Epithelial cell of esophagus (primary cell): Measurements from ENCODE around the gene GDNF.

Experiments
- DNase-seq: peaks from one replicate; pipeline ENCODE4 v3.0.0; 2010; ENCODE audit warnings: low read depth
- H3K4me3 ChIP-seq: 2 replicates; pipeline ENCODE4 v1.5.1; 2011; ENCODE audit warnings: mild to moderate bottlenecking, low read length, control low read depth
- TF ChIP-seq, protein P1 (sequence below): IDR thresholded peaks from 2 replicates; pipeline ENCODE4 v1.5.1; 2011; ENCODE audit warnings: low read depth, mild to moderate bottlenecking, low read length, control low read depth, inconsistent platforms; ENCODE audit not compliant: insufficient read depth; ENCODE audit errors: missing control alignments

GDNF gene

DNA sequence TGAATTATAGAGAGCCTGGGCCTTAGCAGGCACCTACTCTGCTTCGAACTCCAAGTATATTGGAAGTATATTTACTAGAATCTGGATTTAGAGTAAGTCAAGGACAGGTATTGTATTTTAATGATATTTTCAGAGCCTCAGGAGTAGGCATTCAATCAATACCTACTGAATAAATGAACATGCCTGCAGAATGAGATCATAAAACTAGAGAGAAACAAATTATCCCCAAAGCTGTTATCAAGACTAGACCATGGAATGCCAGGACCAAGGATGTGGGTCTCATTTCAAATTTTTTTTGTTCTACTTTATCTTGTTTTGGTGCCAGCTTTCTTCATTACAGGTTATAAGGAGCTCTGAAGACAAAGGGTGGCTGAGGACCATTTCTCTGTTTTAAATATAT, 66.0 kb downstream of the GDNF start:
- TF ChIP-seq, protein P1, sequence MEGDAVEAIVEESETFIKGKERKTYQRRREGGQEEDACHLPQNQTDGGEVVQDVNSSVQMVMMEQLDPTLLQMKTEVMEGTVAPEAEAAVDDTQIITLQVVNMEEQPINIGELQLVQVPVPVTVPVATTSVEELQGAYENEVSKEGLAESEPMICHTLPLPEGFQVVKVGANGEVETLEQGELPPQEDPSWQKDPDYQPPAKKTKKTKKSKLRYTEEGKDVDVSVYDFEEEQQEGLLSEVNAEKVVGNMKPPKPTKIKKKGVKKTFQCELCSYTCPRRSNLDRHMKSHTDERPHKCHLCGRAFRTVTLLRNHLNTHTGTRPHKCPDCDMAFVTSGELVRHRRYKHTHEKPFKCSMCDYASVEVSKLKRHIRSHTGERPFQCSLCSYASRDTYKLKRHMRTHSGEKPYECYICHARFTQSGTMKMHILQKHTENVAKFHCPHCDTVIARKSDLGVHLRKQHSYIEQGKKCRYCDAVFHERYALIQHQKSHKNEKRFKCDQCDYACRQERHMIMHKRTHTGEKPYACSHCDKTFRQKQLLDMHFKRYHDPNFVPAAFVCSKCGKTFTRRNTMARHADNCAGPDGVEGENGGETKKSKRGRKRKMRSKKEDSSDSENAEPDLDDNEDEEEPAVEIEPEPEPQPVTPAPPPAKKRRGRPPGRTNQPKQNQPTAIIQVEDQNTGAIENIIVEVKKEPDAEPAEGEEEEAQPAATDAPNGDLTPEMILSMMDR = no peak
- H3K4me3 ChIP-seq = no peak overlapping the region
- DNase-seq = no peak

DNA sequence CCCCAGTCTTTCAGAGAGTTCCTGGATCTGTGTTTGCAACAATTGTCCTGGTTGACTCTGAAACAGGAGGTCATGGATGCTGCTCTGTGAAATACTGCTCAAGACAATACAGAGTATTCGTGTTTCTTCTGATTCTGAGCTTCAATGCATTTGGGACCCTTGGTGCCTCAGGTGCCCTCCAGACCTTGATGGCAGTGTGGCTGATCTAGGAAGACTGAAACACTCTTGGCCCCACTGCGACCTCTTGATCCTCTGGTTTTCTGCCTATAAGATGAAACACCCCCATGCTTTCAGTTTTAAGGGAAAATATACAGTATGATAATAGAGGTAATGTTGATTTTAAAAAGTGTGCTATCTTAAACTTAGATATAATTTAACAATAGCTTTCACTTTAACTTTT, 67.6 kb downstream of the GDNF start:
- TF ChIP-seq, protein P1 = no peak
- no peak overlapping the region for H3K4me3 ChIP-seq
- no peak for DNase-seq

DNA sequence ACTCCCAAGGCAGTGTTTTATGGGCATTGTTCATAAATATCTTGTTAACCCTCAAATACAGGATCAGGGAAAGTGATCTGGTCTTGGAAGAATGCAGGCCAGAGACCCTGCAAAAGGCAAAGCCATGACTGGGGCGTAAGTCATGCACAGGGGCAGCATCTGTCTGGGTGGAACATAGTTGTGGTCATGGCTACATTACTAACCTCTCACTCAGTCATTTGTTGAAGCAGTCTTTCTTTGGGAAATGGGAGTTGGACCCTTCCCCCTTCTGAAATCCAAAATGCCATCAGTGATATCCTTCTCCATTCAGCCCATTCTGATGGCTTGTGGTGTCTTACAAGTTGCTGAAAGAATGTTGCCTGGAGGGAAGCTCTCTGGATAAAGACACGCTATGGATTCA, 68.1 kb downstream of the GDNF start:
- no peak overlapping the region for H3K4me3 ChIP-seq
- DNase-seq = peak; percentile 63
- TF ChIP-seq, protein P1 = no peak

DNA sequence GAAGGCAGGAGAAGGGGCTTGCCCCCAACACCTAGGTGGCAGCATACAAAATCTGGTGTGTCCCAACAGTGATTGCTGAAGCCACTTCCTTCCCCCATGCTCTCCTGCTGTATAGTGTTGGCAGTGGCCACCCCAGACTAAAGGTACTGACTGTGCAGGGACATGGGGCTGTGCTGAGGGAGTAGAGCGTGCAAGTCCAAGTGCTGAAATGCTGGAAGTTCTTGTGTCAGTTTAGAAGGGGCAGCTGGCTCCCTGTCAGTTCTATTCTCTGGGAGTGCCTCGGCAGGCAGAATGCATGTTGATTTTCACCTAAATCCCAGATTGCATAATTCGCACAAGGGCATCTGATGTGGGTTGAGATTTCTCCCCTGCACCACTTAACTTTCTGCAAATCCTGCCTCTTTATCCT, 68.6 kb downstream of the GDNF start:
- no peak for DNase-seq
- no peak overlapping the region for H3K4me3 ChIP-seq
- TF ChIP-seq, protein P1 = no peak

DNA sequence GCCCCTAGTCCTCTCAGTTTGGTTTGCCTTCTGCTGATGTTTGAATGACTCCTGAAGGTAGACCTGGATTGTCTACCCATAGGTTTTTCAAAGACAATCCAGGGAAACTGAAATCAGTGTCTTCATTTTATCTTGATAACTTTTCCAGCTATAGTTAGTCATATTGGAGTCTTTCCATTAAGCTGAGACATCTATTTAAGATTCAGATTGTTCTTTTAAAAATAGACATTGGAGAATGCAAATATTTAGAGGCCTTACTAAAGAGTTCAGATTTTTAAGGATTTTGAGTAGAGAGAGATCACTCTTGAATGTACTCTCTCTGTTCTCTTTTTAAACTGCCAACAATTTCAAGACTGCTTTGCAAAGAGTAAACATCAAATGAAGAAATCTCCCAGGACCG, 69.1 kb downstream of the GDNF start:
- no peak for DNase-seq
- no peak overlapping the region for H3K4me3 ChIP-seq
- TF ChIP-seq, protein P1 = no peak

DNA sequence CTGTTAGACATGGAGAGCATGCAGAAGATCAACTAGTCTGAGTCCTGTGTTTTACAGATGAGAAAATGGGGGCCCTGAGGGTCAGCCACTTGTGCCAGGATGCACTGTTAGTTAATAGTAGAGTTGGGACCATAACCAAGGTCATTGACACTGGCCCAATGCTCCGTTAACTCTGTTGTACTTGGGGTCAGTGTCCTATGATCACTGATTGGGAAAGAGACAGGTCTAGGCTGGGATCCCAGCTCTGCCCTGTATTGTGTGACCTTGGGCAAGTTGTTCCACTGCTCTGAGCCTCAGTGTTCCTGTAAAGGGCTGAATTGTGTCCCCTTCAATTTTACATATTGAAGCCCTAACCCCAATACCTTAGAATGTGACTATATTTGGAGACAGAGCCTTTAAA, 70.0 kb downstream of the GDNF start:
- TF ChIP-seq, protein P1 = no peak
- H3K4me3 ChIP-seq = no peak overlapping the region
- DNase-seq = no peak

DNA sequence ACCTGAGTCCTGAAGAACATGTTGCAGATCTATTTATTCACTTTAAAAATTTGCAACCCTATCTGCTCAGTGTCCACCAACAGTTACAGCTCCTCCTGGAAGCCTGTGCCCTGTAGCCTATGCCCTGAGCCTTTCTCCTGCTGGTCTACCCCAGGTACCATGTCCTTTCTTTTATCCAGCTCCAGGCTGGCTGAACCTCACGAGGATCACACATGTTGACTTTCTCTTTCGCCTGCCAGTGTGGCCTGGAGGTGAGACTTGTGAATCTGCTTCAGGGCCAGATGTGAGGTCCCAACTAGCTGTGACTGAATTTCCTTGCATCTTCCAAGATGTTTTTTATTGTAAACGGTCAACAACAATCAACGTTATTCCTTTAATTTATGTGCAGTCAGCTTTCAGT, 70.7 kb downstream of the GDNF start:
- DNase-seq = no peak
- TF ChIP-seq, protein P1 = no peak
- no peak overlapping the region for H3K4me3 ChIP-seq
